GM12865 (cell line): ENCODE measurements around the gene COX8C.

ENCODE experiments used
- DNase-seq: peaks from one replicate; pipeline ENCODE4 v3.0.0; 2010; ENCODE audit warnings: low read depth
- H3K4me3 ChIP-seq: 2 replicates; pipeline ENCODE4 v1.5.1; 2011; ENCODE audit warnings: mild to moderate bottlenecking, low read depth, low read length, control low read depth
- CTCF ChIP-seq: IDR thresholded peaks from 2 replicates; pipeline ENCODE4 v1.5.1; 2011; ENCODE audit warnings: low read length, control low read depth, low read depth, inconsistent platforms; ENCODE audit not compliant: insufficient read depth; ENCODE audit errors: missing control alignments

COX8C gene

GRCh38 chr14:93329965-93330608, 16.9 kb upstream of the COX8C start:
- no peak for DNase-seq
- no peak overlapping the region for H3K4me3 ChIP-seq
- TF ChIP-seq CTCF = no peak

GRCh38 chr14:93330609-93331000, 16.4 kb upstream of the COX8C start:
- no peak for TF ChIP-seq CTCF
- peak overlapping the region; percentile 84 for H3K4me3 ChIP-seq
- no peak for DNase-seq

GRCh38 chr14:93331002-93331727, 15.8 kb upstream of the COX8C start:
- DNase-seq = peak; percentile 35
- H3K4me3 ChIP-seq = peak overlapping the region; percentile 84
- no peak for TF ChIP-seq CTCF

GRCh38 chr14:93331728-93332396, 15.1 kb upstream of the COX8C start:
- peak overlapping the region; percentile 84 for H3K4me3 ChIP-seq
- no peak for TF ChIP-seq CTCF
- DNase-seq = peak; percentile 25

- no peak for TF ChIP-seq CTCF
- H3K4me3 ChIP-seq = peak overlapping the region; percentile 84
- peak; percentile 77 for DNase-seq
Measured at GRCh38 chr14:93332397-93332852, 14.6 kb upstream of the COX8C start.

GRCh38 chr14:93332853-93333630, 13.9 kb upstream of the COX8C start, which contains the start of gene BTBD7:
TSS of gene BTBD7 (minus strand) at chr14:93333036. CDS start at chr14:93296051, 36,985 bp downstream.
- DNase-seq = peak; percentile 97
- H3K4me3 ChIP-seq = peak within 1 kb of the TSS; percentile 91
- TF ChIP-seq CTCF = no peak
